Measurements from ENCODE around the gene CHRNA4. TPM values are rescaled to one million over a fixed set of nuclear protein-coding genes. Genes with fewer than 3 reads are reported as not detected.

CHRNA4 gene
- total and polyA plus RNA-seq, 8 donors = under 0.01 to 0.15 TPM; not detected in 6

DNA sequence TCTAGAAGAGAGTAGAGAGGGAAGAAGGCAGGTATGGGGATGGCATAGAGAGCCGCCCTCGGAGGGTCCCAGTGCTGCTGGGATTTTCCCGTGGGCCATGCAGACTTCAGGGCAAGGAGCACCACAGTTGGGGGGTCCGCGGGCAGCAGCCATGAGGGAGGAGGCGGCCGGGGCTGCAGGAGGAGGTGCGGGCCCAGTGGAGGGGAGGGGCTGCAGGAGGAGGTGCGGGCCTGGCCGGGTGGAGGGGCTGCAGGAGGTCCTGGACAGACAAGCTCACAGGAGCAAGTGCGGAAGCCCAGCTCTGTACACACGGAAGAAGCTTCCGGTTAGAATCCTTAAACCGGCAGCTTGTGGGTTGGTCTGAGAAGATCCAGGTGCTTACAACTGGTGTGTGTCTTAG lies 34.6 kb upstream of the CHRNA4 start:
- peaks cover 0 to 92% (median 18%) of the 10 kb centered on the region in 3 donors for H3K27me3 ChIP-seq
- intact Hi-C loops (cut with DNase I; ENCODE audit: low total_unique reads) = no loop called here
- no peak overlapping the region for H3K27ac ChIP-seq
- H3K4me1 ChIP-seq = peaks cover 0 to 10% (median 4%) of the 10 kb centered on the region in 4 donors
- TF ChIP-seq, protein P1, sequence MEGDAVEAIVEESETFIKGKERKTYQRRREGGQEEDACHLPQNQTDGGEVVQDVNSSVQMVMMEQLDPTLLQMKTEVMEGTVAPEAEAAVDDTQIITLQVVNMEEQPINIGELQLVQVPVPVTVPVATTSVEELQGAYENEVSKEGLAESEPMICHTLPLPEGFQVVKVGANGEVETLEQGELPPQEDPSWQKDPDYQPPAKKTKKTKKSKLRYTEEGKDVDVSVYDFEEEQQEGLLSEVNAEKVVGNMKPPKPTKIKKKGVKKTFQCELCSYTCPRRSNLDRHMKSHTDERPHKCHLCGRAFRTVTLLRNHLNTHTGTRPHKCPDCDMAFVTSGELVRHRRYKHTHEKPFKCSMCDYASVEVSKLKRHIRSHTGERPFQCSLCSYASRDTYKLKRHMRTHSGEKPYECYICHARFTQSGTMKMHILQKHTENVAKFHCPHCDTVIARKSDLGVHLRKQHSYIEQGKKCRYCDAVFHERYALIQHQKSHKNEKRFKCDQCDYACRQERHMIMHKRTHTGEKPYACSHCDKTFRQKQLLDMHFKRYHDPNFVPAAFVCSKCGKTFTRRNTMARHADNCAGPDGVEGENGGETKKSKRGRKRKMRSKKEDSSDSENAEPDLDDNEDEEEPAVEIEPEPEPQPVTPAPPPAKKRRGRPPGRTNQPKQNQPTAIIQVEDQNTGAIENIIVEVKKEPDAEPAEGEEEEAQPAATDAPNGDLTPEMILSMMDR (IDR thresholded peaks at IDR 0.05) = no peak
- TF ChIP-seq POLR2A (IDR thresholded peaks at IDR 0.05) (no peak), POLR2AphosphoS5 (IDR thresholded peaks at IDR 0.05) (no peak), EP300 (IDR thresholded peaks at IDR 0.05) (no peak)
- H3K4me3 ChIP-seq = no peak overlapping the region
- no peaks in the 10 kb centered on the region for H3K36me3 ChIP-seq
- H3K9me3 ChIP-seq = peaks cover 0 to 13% (median 10%) of the 10 kb centered on the region in 4 donors
- no peak for DNase-seq
- WGBS, 5 donors = 70 to 86% (median 72%) methylated on average over 10 to 14 of the region's 14 CpGs

DNA sequence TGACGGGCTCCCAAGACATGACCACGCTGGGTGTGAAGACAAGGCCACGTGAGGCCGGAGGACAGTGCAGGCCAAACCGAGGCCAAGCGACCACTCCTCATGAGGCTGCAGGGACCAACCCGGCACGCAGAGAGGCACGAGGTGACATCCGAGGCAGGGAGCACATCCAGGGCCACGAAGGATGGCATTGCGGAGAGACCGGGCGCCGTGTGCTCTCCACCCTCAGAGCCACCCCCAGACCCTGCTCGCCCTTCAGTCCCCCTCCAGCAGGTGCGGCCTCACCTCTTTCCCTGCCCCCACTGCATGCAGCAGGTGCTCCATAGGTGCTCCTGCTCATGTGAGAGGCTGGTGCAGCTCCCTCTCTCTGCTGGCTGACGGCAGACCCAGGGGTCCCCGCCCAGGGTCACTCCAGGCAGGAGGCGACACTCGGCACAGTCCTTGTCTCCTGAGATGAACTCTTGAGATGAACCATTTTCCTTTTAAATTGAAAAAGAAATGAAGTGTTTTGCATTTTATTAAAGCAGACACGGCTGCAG lies 33.8 kb upstream of the CHRNA4 start:
- Histone ChIP-seq H3K9me3 (peaks cover 0 to 19% (median 12%) of the 10 kb centered on the region in 4 donors), H3K4me1 (peaks cover 0 to 10% (median 4%) of the 10 kb centered on the region in 4 donors), H3K27me3 (peaks cover 0 to 86% (median 18%) of the 10 kb centered on the region in 3 donors), H3K36me3 (no peaks in the 10 kb centered on the region), H3K4me3 (no peak overlapping the region), H3K27ac (no peak overlapping the region)
- intact Hi-C loops (cut with DNase I; ENCODE audit: low total_unique reads) = no loop called here
- no peak for DNase-seq
- TF ChIP-seq POLR2A (IDR thresholded peaks at IDR 0.05) = no peak
- TF ChIP-seq, protein P1 (IDR thresholded peaks at IDR 0.05) = no peak
- no peak for TF ChIP-seq POLR2AphosphoS5 (IDR thresholded peaks at IDR 0.05)
- TF ChIP-seq EP300 (IDR thresholded peaks at IDR 0.05) = no peak
- WGBS, 5 donors = 68 to 80% (median 79%) methylated on average over 15 to 22 of the region's 22 CpGs

DNA sequence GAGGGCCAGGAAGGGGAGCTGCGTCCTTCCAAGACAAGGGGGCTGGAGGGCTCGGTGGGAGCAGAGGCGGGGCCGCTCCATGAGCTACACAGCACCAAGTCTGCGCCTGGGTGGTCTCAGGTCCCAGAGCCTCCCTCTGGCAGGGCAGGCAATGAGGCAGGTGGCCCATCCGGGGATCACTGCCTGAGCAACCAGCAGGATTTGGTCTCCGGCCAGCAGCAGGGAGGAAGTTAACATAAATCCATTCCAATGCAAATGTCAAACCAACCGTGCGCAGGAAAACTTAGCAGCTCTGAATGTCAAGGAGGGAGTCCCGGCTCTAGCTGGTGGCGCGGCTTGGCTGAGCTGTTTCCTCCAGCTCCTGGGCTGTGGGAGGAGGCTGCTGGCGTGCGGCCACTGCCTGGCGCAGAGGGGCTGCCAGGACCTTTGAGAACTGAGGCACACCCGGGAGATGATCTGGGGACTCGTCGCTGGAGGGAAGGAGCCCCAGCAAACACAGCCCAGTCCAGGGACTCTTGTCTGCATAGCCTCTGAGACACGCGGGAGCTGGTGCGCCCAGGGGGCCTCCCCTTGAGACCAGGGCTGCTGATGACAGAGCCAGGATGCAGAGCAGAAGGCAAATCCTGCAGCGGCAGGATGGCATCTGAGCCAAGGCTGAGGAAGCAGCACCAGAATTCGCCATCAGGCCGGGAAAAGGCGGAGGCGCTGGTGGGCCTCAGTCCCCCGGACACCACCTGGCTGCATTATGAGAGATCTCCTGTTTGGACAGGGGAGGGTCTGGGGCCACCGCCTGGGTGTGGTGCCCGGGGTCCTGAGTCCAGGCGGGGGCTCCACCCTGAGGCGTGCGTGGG lies 33.1 kb upstream of the CHRNA4 start:
- Histone ChIP-seq H3K27me3 (peaks cover 0 to 79% (median 18%) of the 10 kb centered on the region in 3 donors), H3K27ac (no peak overlapping the region), H3K36me3 (no peaks in the 10 kb centered on the region), H3K4me3 (no peak overlapping the region), H3K9me3 (peaks cover 0 to 24% (median 14%) of the 10 kb centered on the region in 4 donors), H3K4me1 (peaks cover 0 to 10% (median 4%) of the 10 kb centered on the region in 4 donors)
- WGBS, 5 donors = 24 to 33% (median 29%) methylated on average over 17 to 32 of the region's 32 CpGs
- intact Hi-C loops (cut with DNase I; ENCODE audit: low total_unique reads) = no loop called here
- no peak for TF ChIP-seq POLR2AphosphoS5 (IDR thresholded peaks at IDR 0.05)
- TF ChIP-seq EP300 (IDR thresholded peaks at IDR 0.05) = no peak
- no peak for TF ChIP-seq POLR2A (IDR thresholded peaks at IDR 0.05)
- TF ChIP-seq, protein P1 (IDR thresholded peaks at IDR 0.05) = no peak
- DNase-seq = peak in 1 of 2 donors; percentile 76

DNA sequence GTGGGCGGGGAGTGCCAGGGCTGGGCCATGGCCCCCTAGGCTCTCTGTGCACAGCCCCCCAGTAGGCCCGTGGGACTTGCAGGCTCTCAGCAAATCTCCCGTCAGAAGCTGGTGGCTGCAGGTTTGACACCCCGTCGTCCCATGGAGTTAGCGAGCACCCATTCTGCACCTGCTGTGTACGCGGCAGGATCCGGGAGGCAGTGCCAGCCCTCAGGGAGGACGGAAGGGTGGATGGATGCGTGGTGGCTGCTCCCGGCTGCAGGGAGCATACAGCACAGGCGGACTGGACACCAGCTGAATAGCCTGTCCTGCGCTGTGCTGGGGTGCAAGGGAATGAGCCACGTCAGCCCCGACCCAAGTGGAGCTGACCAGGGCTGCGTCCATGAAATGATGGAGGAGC lies 32.4 kb upstream of the CHRNA4 start:
- peaks cover 0 to 24% (median 14%) of the 10 kb centered on the region in 4 donors for H3K9me3 ChIP-seq
- H3K27ac ChIP-seq = no peak overlapping the region
- intact Hi-C loops (cut with DNase I; ENCODE audit: low total_unique reads) = no loop called here
- WGBS, 5 donors = 73 to 86% (median 79%) methylated on average over 14 to 17 of the region's 17 CpGs
- TF ChIP-seq POLR2A (IDR thresholded peaks at IDR 0.05) = no peak
- TF ChIP-seq, protein P1 (IDR thresholded peaks at IDR 0.05) = no peak
- TF ChIP-seq EP300 (IDR thresholded peaks at IDR 0.05) = no peak
- TF ChIP-seq POLR2AphosphoS5 (IDR thresholded peaks at IDR 0.05) = no peak
- peaks cover 0 to 72% (median 18%) of the 10 kb centered on the region in 3 donors for H3K27me3 ChIP-seq
- no peaks in the 10 kb centered on the region for H3K36me3 ChIP-seq
- DNase-seq = no peak
- peaks cover 0 to 10% (median 4%) of the 10 kb centered on the region in 4 donors for H3K4me1 ChIP-seq
- H3K4me3 ChIP-seq = no peak overlapping the region
